ENCODE measurements around the gene CD3E. TPM values are rescaled to one million over a fixed set of nuclear protein-coding genes. Genes with fewer than 3 reads are reported as not detected.

Gene CD3E
- total and polyA plus RNA-seq, 2 of the 8 experiments (the other 6 are each of a cell fraction or from before 2014, with no cell fraction given): not detected

GRCh38 chr11:118349475-118349874 is 44.9 kb downstream of the CD3E start:
- Histone ChIP-seq H3K56ac (replicated peaks; ENCODE audit: insufficient read length, low read depth, low read length) (no peak overlapping the region), H2AFZ (ENCODE audit: low read length) (no peak overlapping the region), H2BK12ac (ENCODE audit: low read depth, low read length) (no peak overlapping the region), H3K9me3 (ENCODE audit: insufficient read depth in 2 of 2, low read depth in 1 of 2, low read length in 1 of 2) (no peaks in the 10 kb centered on the region), H3K79me2 (ENCODE audit: control insufficient read depth in 1 of 2, insufficient read depth in 2 of 2, low read length in 2 of 2) (no peaks in the 10 kb centered on the region), H3K27ac (ENCODE audit: low read depth, low read length) (no peak overlapping the region), H2BK5ac (ENCODE audit: low read depth, low read length) (no peak overlapping the region), H3K4me3 (ENCODE audit: extremely low read depth in 1 of 4, insufficient read depth in 2 of 4, low read depth in 3 of 4, low read length in 4 of 4) (no peak overlapping the region), H3K79me1 (ENCODE audit: low read depth, low read length) (no peaks in the 10 kb centered on the region), H3K4ac (replicated peaks; ENCODE audit: insufficient read length, low read depth, low read length) (no peak overlapping the region), H3K4me2 (ENCODE audit: insufficient read depth in 1 of 2, low read depth in 2 of 2, low read length in 2 of 2) (no peak overlapping the region), H3K9ac (replicated peaks in 1 of 4; ENCODE audit: extremely low read depth in 1 of 4, low read depth in 3 of 4, low read length in 3 of 4) (no peak overlapping the region), H3K14ac (ENCODE audit: insufficient read length) (no peak overlapping the region), H4K20me1 (replicated peaks in 1 of 2; ENCODE audit: control insufficient read depth in 1 of 2, insufficient read depth in 2 of 2, low read length in 2 of 2) (no peaks in the 10 kb centered on the region), H2AK5ac (ENCODE audit: low read depth, low read length) (no peak overlapping the region), H2BK15ac (ENCODE audit: low read length) (no peak overlapping the region), H4K8ac (ENCODE audit: extremely low read depth, insufficient read depth, low read length) (no peak overlapping the region), H2BK20ac (ENCODE audit: low read length) (no peak overlapping the region), H4K91ac (replicated peaks; ENCODE audit: insufficient read length, low read length) (no peak overlapping the region), H4K5ac (ENCODE audit: insufficient read length, low read depth, low read length) (no peak overlapping the region), H3K4me1 (replicated peaks in 1 of 4; ENCODE audit: control insufficient read depth in 3 of 4, insufficient read depth in 4 of 4, low read length in 3 of 4) (no peaks in the 10 kb centered on the region), H3K23ac (ENCODE audit: insufficient read length) (no peak overlapping the region), H2BK120ac (replicated peaks; ENCODE audit: low read depth, low read length) (no peak overlapping the region), H3K18ac (ENCODE audit: extremely low read depth, low read length) (no peak overlapping the region), H3K23me2 (ENCODE audit: low read depth, low read length) (no peaks in the 10 kb centered on the region; the same call in 1 of the 2 replicates), H3K27me3 (replicated peaks in 1 of 4; ENCODE audit: control insufficient read depth in 3 of 4, extremely low read depth in 1 of 4, insufficient read depth in 3 of 4, low read length in 3 of 4) (peaks cover 0 to 3% (median 1%) of the 10 kb centered on the region in 4 experiments; a peak in 2 of 7 replicates), H3K36me3 (ENCODE audit: control insufficient read depth in 2 of 4, insufficient read depth in 4 of 4, low read length in 3 of 4) (no peaks in the 10 kb centered on the region)
- FAIRE-seq: no peak
- TF ChIP-seq ASH2L (IDR thresholded peaks at IDR 0.05; ENCODE audit: low read length) (no peak), BCL11A (IDR thresholded peaks at IDR 0.05; ENCODE audit: low read depth in 2 of 2, low read length in 2 of 2) (no peak), PHF8 (conservative IDR thresholded peaks at IDR 0.05; ENCODE audit: low read depth, low read length) (no peak), KDM5A (IDR thresholded peaks at IDR 0.05; ENCODE audit: low read length) (no peak), GTF2F1 (IDR thresholded peaks at IDR 0.05; ENCODE audit: borderline replicate concordance, low read depth, low read length) (no peak), SRF (IDR thresholded peaks at IDR 0.05; ENCODE audit: low read depth, low read length) (no peak), CEBPB (IDR thresholded peaks at IDR 0.05; ENCODE audit: low read depth, low read length) (no peak), POLR2A (IDR thresholded peaks at IDR 0.05; ENCODE audit: control extremely low read depth in 1 of 2, low read depth in 2 of 2, low read length in 2 of 2) (no peak), FOSL1 (IDR thresholded peaks at IDR 0.05; ENCODE audit: insufficient read depth, low read depth, low read length) (no peak), TBP (IDR thresholded peaks at IDR 0.05; ENCODE audit: low read depth, low read length) (no peak), RBBP5 (IDR thresholded peaks at IDR 0.05; ENCODE audit: borderline replicate concordance, low read depth, low read length) (no peak), SUZ12 (IDR thresholded peaks at IDR 0.05; ENCODE audit: low read length) (no peak), USF2 (IDR thresholded peaks at IDR 0.05; ENCODE audit: low read length) (no peak)
- ChIA-PET POLR2A (ENCODE audit: partially characterized antibody) (interaction anchor here (1.5 kb wide), 1 partner anchor 11 kb away, joined by 6 read pairs; no protein-coding TSS in a partner anchor), CTCF (ENCODE audit: partially characterized antibody) (interaction anchor here (1.2 to 8.9 kb wide), 3 partner anchors 52 to 178 kb away, joined by 3 to 52 read pairs (median 7); no protein-coding TSS in a partner anchor)
- DNase-seq (ENCODE audit: low read depth in 1 of 2, low spot score in 2 of 2): no peak
- 92% methylated on average over 6 of the region's 6 CpGs; no CpG with 5 or more reads in 1 of the 2 experiments for WGBS, 2 experiments (ENCODE audit: extremely low coverage in 1 of 2, insufficient coverage in 1 of 2, insufficient read length in 1 of 2, insufficient replicate concordance in 2 of 2, low coverage in 1 of 2, low lambda C conversion rate in 2 of 2, missing lambda C conversion rate in 1 of 2)

All from H1 (cell line).